ENCODE data around the gene PDE6D.

Gene PDE6D

GRCh38 chr2:231708773-231709635, 72.1 kb downstream of the PDE6D start:
- DNase-seq (ENCODE audit: insufficient read length, low spot score) = no peak
- no peak for FAIRE-seq

GRCh38 chr2:231707927-231708772, 72.9 kb downstream of the PDE6D start, which contains the start of gene PTMA:
Gene PTMA (plus strand): TSS chr2:231708525. CDS start chr2:231708707, 182 bp downstream.
- FAIRE-seq (peak; percentile 90), DNase-seq (ENCODE audit: insufficient read length, low spot score) (peak; percentile 86)

- no peak for DNase-seq (ENCODE audit: insufficient read length, low spot score)
Observed at GRCh38 chr2:231707625-231707926, 73.5 kb downstream of the PDE6D start.

GRCh38 chr2:231706731-231707624, 74.1 kb downstream of the PDE6D start:
- FAIRE-seq (peak; percentile 98), DNase-seq (ENCODE audit: insufficient read length, low spot score) (peak; percentile 91)

More at GRCh38 chr2:231707625-231707926, 73.5 kb downstream of the PDE6D start:
- no peak for FAIRE-seq

- DNase-seq (ENCODE audit: insufficient read length, low spot score) (no peak), FAIRE-seq (no peak)
Observed at GRCh38 chr2:231704017-231704416, 77.1 kb downstream of the PDE6D start.

GRCh38 chr2:231701456-231702373, 79.4 kb downstream of the PDE6D start:
- DNase-seq (ENCODE audit: insufficient read length, low spot score) (no peak), FAIRE-seq (no peak)

GRCh38 chr2:231699006-231699405, 82.1 kb downstream of the PDE6D start:
- FAIRE-seq = no peak
- no peak for DNase-seq (ENCODE audit: insufficient read length, low spot score)

- DNase-seq (ENCODE audit: insufficient read length, low spot score) (no peak), FAIRE-seq (no peak)
Observed at GRCh38 chr2:231696004-231696367, 85.1 kb downstream of the PDE6D start.

- no peak for FAIRE-seq
- no peak for DNase-seq (ENCODE audit: insufficient read length, low spot score)
Observed at GRCh38 chr2:231693956-231694355, 87.1 kb downstream of the PDE6D start.

- FAIRE-seq = no peak
- DNase-seq (ENCODE audit: insufficient read length, low spot score) = no peak
Observed at GRCh38 chr2:231692847-231693246, 88.2 kb downstream of the PDE6D start.

- DNase-seq (ENCODE audit: insufficient read length, low spot score) (no peak), FAIRE-seq (no peak)
Observed at GRCh38 chr2:231691251-231691772, 89.8 kb downstream of the PDE6D start.

- DNase-seq (ENCODE audit: insufficient read length, low spot score) = no peak
- no peak for FAIRE-seq
Observed at GRCh38 chr2:231689124-231689893, 91.8 kb downstream of the PDE6D start.

- no peak for DNase-seq (ENCODE audit: insufficient read length, low spot score)
- FAIRE-seq = no peak
Observed at GRCh38 chr2:231688719-231689118, 92.4 kb downstream of the PDE6D start.

GRCh38 chr2:231687961-231688360, 93.1 kb downstream of the PDE6D start:
- FAIRE-seq (no peak), DNase-seq (ENCODE audit: insufficient read length, low spot score) (no peak)

- FAIRE-seq = peak; percentile 93
- DNase-seq (ENCODE audit: insufficient read length, low spot score) = peak; percentile 78
Observed at GRCh38 chr2:231687133-231687852, 93.8 kb downstream of the PDE6D start.

GRCh38 chr2:231686192-231687100, 94.6 kb downstream of the PDE6D start:
- FAIRE-seq = no peak

More at GRCh38 chr2:231686192-231687100, 94.6 kb downstream of the PDE6D start:
- DNase-seq (ENCODE audit: insufficient read length, low spot score) = no peak

Data from GM19239 (cell line).